Smooth muscle cell of the coronary artery (primary cell): ENCODE measurements around the gene NUB1. TPM values are rescaled to one million over a fixed set of nuclear protein-coding genes. Genes with fewer than 3 reads are reported as not detected.

ENCODE experiments used
- total RNA-seq: library from RNA; depleted of rRNA; stranded (reverse); fragments of >200 nt; gene quantifications from 2 replicates; pipeline ENCODE4 v1.2.3, GENCODE V29; 2014; ENCODE audit warnings: low replicate concordance

The NUB1 gene
- total RNA-seq: 32.2 and 35.6 TPM in 2 replicates

DNA sequence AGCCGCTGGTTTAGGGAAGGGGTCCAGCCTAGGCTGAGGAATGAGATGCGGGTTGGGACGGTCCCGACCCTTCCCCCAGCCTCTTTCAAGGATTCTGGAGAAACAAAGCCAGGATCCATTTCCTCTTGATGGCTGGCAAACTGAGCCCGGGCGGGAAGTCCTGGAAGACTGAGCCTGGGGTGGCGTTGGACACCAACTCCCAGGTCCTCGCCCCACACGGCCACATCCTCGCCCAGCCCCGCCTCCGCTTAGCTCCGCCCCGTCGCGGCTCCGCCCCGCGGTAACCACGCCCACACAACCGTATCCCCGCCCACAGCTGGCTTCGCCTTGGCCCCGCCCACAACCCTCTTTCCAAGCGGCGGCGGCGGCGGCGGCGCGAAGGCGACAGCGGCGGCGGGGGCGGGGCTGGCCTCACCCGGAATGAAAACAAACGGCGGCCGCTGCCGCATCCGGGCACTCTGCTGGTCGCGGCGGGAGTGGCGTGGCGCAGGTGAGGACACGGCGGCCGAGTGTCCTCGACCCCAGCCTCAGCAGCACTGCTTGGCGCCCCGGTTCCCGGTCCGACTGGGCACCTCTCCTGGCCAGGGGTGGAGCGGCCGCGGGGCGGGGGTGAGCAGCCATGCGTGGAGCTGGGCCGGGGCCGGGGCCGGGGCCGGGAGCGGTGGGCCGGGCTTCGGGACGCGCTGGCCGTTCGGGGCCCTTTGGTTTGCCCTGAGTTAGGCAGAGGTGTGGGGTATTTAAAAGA is at the start of gene NUB1:
Gene NUB1, plus strand, starts transcription at position 456 of the 745 bp plus-strand sequence. CDS start 3,538 bp downstream, outside the sequence.

GRCh38 chr7:151409667-151410404 is 68.2 kb downstream of the NUB1 start, which contains the start of gene WDR86:
Gene WDR86, minus strand, starts transcription at chr7:151410038. Its CDS starts 449 bp downstream, at chr7:151409589.

Other genes starting within 250 kb of the NUB1 start
- gene GBX1, start 174.1 kb upstream of the NUB1 start, total RNA-seq: not detected in 2 replicates
- not detected in 2 replicates for gene ASB10, start 154.6 kb upstream of the NUB1 start, total RNA-seq
- not detected in 2 replicates for gene H2BK1, start 131.3 kb upstream of the NUB1 start, total RNA-seq
- 39.8 and 50.4 TPM in 2 replicates for gene ABCF2, start 114.6 kb upstream of the NUB1 start, total RNA-seq
- gene CHPF2, start 109.3 kb upstream of the NUB1 start, total RNA-seq: 40.2 and 71.5 TPM in 2 replicates
- 20.7 and 55.0 TPM in 2 replicates for gene SMARCD3, start 93.1 kb upstream of the NUB1 start, total RNA-seq
- gene WDR86, start 68.2 kb downstream of the NUB1 start, total RNA-seq: 0.08 and 1.1 TPM in 2 replicates
- not detected in 2 replicates for gene CRYGN, start 98.3 kb downstream of the NUB1 start, total RNA-seq
- 19.5 and 44.0 TPM in 2 replicates for gene RHEB, start 178.1 kb downstream of the NUB1 start, total RNA-seq